ENCODE data around the gene MROH2A.

DNA sequence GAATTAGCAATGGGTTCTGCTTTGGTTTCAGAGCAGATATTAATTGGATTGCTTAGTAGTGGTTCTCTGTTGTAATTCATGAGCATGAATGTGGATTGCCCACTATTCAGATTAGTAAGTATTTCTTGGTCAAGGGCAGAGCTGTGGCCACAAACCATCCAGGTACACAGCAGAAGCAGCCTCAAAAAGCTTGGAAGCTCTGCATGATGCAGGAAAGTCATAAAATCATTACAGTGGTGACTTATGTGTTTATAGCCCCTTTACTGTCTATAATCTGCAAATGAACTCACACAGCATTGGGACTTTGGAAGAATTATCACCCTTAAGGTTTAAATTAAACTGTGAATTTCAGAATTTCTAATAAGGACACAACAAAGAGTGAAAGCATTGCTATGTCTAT is 20.0 kb upstream of the MROH2A start:
- TF ChIP-seq, protein P1, sequence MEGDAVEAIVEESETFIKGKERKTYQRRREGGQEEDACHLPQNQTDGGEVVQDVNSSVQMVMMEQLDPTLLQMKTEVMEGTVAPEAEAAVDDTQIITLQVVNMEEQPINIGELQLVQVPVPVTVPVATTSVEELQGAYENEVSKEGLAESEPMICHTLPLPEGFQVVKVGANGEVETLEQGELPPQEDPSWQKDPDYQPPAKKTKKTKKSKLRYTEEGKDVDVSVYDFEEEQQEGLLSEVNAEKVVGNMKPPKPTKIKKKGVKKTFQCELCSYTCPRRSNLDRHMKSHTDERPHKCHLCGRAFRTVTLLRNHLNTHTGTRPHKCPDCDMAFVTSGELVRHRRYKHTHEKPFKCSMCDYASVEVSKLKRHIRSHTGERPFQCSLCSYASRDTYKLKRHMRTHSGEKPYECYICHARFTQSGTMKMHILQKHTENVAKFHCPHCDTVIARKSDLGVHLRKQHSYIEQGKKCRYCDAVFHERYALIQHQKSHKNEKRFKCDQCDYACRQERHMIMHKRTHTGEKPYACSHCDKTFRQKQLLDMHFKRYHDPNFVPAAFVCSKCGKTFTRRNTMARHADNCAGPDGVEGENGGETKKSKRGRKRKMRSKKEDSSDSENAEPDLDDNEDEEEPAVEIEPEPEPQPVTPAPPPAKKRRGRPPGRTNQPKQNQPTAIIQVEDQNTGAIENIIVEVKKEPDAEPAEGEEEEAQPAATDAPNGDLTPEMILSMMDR (IDR thresholded peaks at IDR 0.05): no peak
- TF ChIP-seq POLR2AphosphoS5 (IDR thresholded peaks at IDR 0.05) (no peak), POLR2A (IDR thresholded peaks at IDR 0.05) (no peak)
